ENCODE results near the gene CNTLN. TPM values are rescaled to one million over a fixed set of nuclear protein-coding genes. Genes with fewer than 3 reads are reported as not detected.

Gene CNTLN
- total RNA-seq, 4 donors from 2014 or later, result 3.0 to 7.6 (median 3.7) TPM

- Histone ChIP-seq H3K27me3 (no peaks in the 10 kb centered on the region), H3K27ac (no peak overlapping the region), H3K4me3 (no peak overlapping the region), H3K36me3 (no peaks in the 10 kb centered on the region), H3K4me1 (no peaks in the 10 kb centered on the region), H3K9me3 (no peaks in the 10 kb centered on the region)
- no peak for TF ChIP-seq CTCF (IDR thresholded peaks at IDR 0.05)
- TF ChIP-seq EP300 (IDR thresholded peaks at IDR 0.05), result no peak
- TF ChIP-seq POLR2A (IDR thresholded peaks at IDR 0.05), result no peak
- no peak for TF ChIP-seq POLR2AphosphoS5 (IDR thresholded peaks at IDR 0.05)
- no peak for DNase-seq (ENCODE audit: low spot score in 2 of 2)
- WGBS, result 88% methylated on average over 2 of the region's 2 CpGs
Observed at GRCh38 chr9:17217272-17217671, 82.4 kb downstream of the CNTLN start.

GRCh38 chr9:17219261-17219660 is 84.4 kb downstream of the CNTLN start:
- H3K4me3 ChIP-seq, result no peak overlapping the region
- no peaks in the 10 kb centered on the region for H3K36me3 ChIP-seq
- no peaks in the 10 kb centered on the region for H3K4me1 ChIP-seq
- H3K9me3 ChIP-seq, result no peaks in the 10 kb centered on the region
- H3K27me3 ChIP-seq, result no peaks in the 10 kb centered on the region
- no peak for DNase-seq (ENCODE audit: low spot score in 2 of 2)
- no peak overlapping the region for H3K27ac ChIP-seq
- TF ChIP-seq CTCF (IDR thresholded peaks at IDR 0.05) (no peak), EP300 (IDR thresholded peaks at IDR 0.05) (no peak), POLR2A (IDR thresholded peaks at IDR 0.05) (no peak), POLR2AphosphoS5 (IDR thresholded peaks at IDR 0.05) (no peak)

- H3K27me3 ChIP-seq, result no peaks in the 10 kb centered on the region
- H3K9me3 ChIP-seq, result no peaks in the 10 kb centered on the region
- no peak for DNase-seq (ENCODE audit: low spot score in 2 of 2)
- H3K36me3 ChIP-seq, result no peaks in the 10 kb centered on the region
- no peak for TF ChIP-seq POLR2A (IDR thresholded peaks at IDR 0.05)
- TF ChIP-seq CTCF (IDR thresholded peaks at IDR 0.05), result no peak
- no peak for TF ChIP-seq EP300 (IDR thresholded peaks at IDR 0.05)
- no peak for TF ChIP-seq POLR2AphosphoS5 (IDR thresholded peaks at IDR 0.05)
- no peak overlapping the region for H3K27ac ChIP-seq
- WGBS, result 83% methylated on average over 7 of the region's 7 CpGs
- no peaks in the 10 kb centered on the region for H3K4me1 ChIP-seq
- no peak overlapping the region for H3K4me3 ChIP-seq
Observed at GRCh38 chr9:17222932-17223331, 88.1 kb downstream of the CNTLN start.

GRCh38 chr9:17225407-17225806 is 90.6 kb downstream of the CNTLN start:
- no peak for DNase-seq (ENCODE audit: low spot score in 2 of 2)
- Histone ChIP-seq H3K36me3 (no peaks in the 10 kb centered on the region), H3K4me1 (no peaks in the 10 kb centered on the region), H3K27me3 (no peaks in the 10 kb centered on the region), H3K9me3 (no peaks in the 10 kb centered on the region), H3K27ac (no peak overlapping the region), H3K4me3 (no peak overlapping the region)
- WGBS, result 95% methylated on average over 1 of the region's 1 CpG
- TF ChIP-seq POLR2A (IDR thresholded peaks at IDR 0.05) (no peak), EP300 (IDR thresholded peaks at IDR 0.05) (no peak), POLR2AphosphoS5 (IDR thresholded peaks at IDR 0.05) (no peak), CTCF (IDR thresholded peaks at IDR 0.05) (no peak)

- Histone ChIP-seq H3K36me3 (no peaks in the 10 kb centered on the region), H3K9me3 (no peaks in the 10 kb centered on the region), H3K27me3 (no peaks in the 10 kb centered on the region), H3K27ac (no peak overlapping the region), H3K4me3 (no peak overlapping the region), H3K4me1 (no peaks in the 10 kb centered on the region)
- WGBS, result 95% methylated on average over 4 of the region's 4 CpGs
- no peak for DNase-seq (ENCODE audit: low spot score in 2 of 2)
- TF ChIP-seq POLR2A (IDR thresholded peaks at IDR 0.05), result no peak
- TF ChIP-seq CTCF (IDR thresholded peaks at IDR 0.05), result no peak
- TF ChIP-seq POLR2AphosphoS5 (IDR thresholded peaks at IDR 0.05), result no peak
- TF ChIP-seq EP300 (IDR thresholded peaks at IDR 0.05), result no peak
Observed at GRCh38 chr9:17229945-17230560, 95.2 kb downstream of the CNTLN start.

All from suprapubic skin (tissue), 4 donors.